Measurements from ENCODE around the gene SAE1.

SAE1 gene

GRCh38 chr19:47107202-47107952, 23.3 kb upstream of the SAE1 start:
- Mint-ChIP-seq H3K27ac (peak overlapping the region; percentile 97), H3K27me3 (ENCODE audit: low read depth, poor library complexity) (no peaks in the 10 kb centered on the region), H3K4me3 (peak overlapping the region; percentile 91), H3K4me1 (peaks cover 69% of the 10 kb centered on the region), H3K36me3 (ENCODE audit: low read depth) (peaks cover 14% of the 10 kb centered on the region), H3K9me3 (no peaks in the 10 kb centered on the region)
- no peak for DNase-seq
- TF ChIP-seq CTCF (IDR thresholded peaks at IDR 0.05), result no peak

- peaks cover 14% of the 10 kb centered on the region for H3K36me3 Mint-ChIP-seq (ENCODE audit: low read depth)
- TF ChIP-seq CTCF (IDR thresholded peaks at IDR 0.05), result no peak
- peak overlapping the region; percentile 91 for H3K4me3 Mint-ChIP-seq
- peaks cover 63% of the 10 kb centered on the region for H3K4me1 Mint-ChIP-seq
- H3K9me3 Mint-ChIP-seq, result no peaks in the 10 kb centered on the region
- H3K27me3 Mint-ChIP-seq (ENCODE audit: low read depth, poor library complexity), result no peaks in the 10 kb centered on the region
- no peak for DNase-seq
- H3K27ac Mint-ChIP-seq, result peak overlapping the region; percentile 97
Observed at GRCh38 chr19:47107953-47108746, 22.5 kb upstream of the SAE1 start.

- DNase-seq, result no peak
- H3K27me3 Mint-ChIP-seq (ENCODE audit: low read depth, poor library complexity), result no peaks in the 10 kb centered on the region
- TF ChIP-seq CTCF (IDR thresholded peaks at IDR 0.05), result no peak
- peaks cover 70% of the 10 kb centered on the region for H3K4me1 Mint-ChIP-seq
- H3K27ac Mint-ChIP-seq, result peak overlapping the region; percentile 97
- H3K4me3 Mint-ChIP-seq, result peak overlapping the region; percentile 91
- peaks cover 17% of the 10 kb centered on the region for H3K36me3 Mint-ChIP-seq (ENCODE audit: low read depth)
- H3K9me3 Mint-ChIP-seq, result no peaks in the 10 kb centered on the region
Observed at GRCh38 chr19:47109177-47109540, 21.5 kb upstream of the SAE1 start.

- H3K4me1 Mint-ChIP-seq, result peaks cover 72% of the 10 kb centered on the region
- DNase-seq, result no peak
Observed at GRCh38 chr19:47109541-47110375, 20.9 kb upstream of the SAE1 start.

GRCh38 chr19:47110521-47111005, 20.1 kb upstream of the SAE1 start:
- H3K27me3 Mint-ChIP-seq (ENCODE audit: low read depth, poor library complexity), result no peaks in the 10 kb centered on the region
- H3K27ac Mint-ChIP-seq, result peak overlapping the region; percentile 97
- H3K36me3 Mint-ChIP-seq (ENCODE audit: low read depth), result peaks cover 17% of the 10 kb centered on the region
- no peak for DNase-seq
- no peak for TF ChIP-seq CTCF (IDR thresholded peaks at IDR 0.05)
- H3K4me3 Mint-ChIP-seq, result peak overlapping the region; percentile 91
- no peaks in the 10 kb centered on the region for H3K9me3 Mint-ChIP-seq
- H3K4me1 Mint-ChIP-seq, result peaks cover 68% of the 10 kb centered on the region

More at GRCh38 chr19:47109541-47110375, 20.9 kb upstream of the SAE1 start:
- Mint-ChIP-seq H3K9me3 (no peaks in the 10 kb centered on the region), H3K27me3 (ENCODE audit: low read depth, poor library complexity) (no peaks in the 10 kb centered on the region), H3K4me3 (peak overlapping the region; percentile 91), H3K36me3 (ENCODE audit: low read depth) (peaks cover 18% of the 10 kb centered on the region), H3K27ac (peak overlapping the region; percentile 97)
- no peak for TF ChIP-seq CTCF (IDR thresholded peaks at IDR 0.05)

Data from nephron progenitor cell (in vitro differentiated cells).